Lung (tissue), 12 donors: ENCODE results near the gene SP4. TPM values are rescaled to one million over a fixed set of nuclear protein-coding genes. Genes with fewer than 3 reads are reported as not detected.
"Not testable (repeated sequence)": the region's sequence is repeated elsewhere in the genome, so short reads cannot be mapped to it uniquely, and the experiment has no call there.

Experiments
- ATAC-seq: fragments of 200-7000 bp; cut with Tn5 transposase; one replicate; pipeline ENCODE4 v1.9.1; 2020; ENCODE audit warnings: moderate number of reproducible peaks; ENCODE audit not compliant: insufficient read depth, low FRiP score
- DNase-seq, 3 donors: peaks; one replicate each; pipeline ENCODE4 v3.0.0-alpha.2; 2013 to 2017
- H3K27ac ChIP-seq, 2 donors: one replicate each; pipeline ENCODE4 v1.5.1; 2013; ENCODE audit warnings: mild to moderate bottlenecking in 2 of 2, moderate library complexity in 2 of 2, control low read depth in 1 of 2, inconsistent platforms in 1 of 2, low read depth in 1 of 2, low read length in 1 of 2
- H3K27me3 ChIP-seq, 3 donors: one replicate each; pipeline ENCODE4 v1.5.1; 2013; ENCODE audit warnings: low read length in 2 of 3; ENCODE audit not compliant: control insufficient read depth in 3 of 3, insufficient read depth in 3 of 3
- H3K36me3 ChIP-seq, 4 donors: one replicate each; pipeline ENCODE4 v1.5.1; 2013; ENCODE audit warnings: low read length in 4 of 4, mild to moderate bottlenecking in 1 of 4, moderate library complexity in 1 of 4; ENCODE audit not compliant: control insufficient read depth in 4 of 4, insufficient read depth in 4 of 4
- H3K4me1 ChIP-seq, 5 donors: one replicate each; pipeline ENCODE4 v1.5.1; 2013; ENCODE audit warnings: low read length in 5 of 5, mild to moderate bottlenecking in 2 of 5, moderate library complexity in 1 of 5; ENCODE audit not compliant: control insufficient read depth in 5 of 5, insufficient read depth in 5 of 5
- H3K4me3 ChIP-seq: one replicate; pipeline ENCODE4 v1.5.1; 2013; ENCODE audit warnings: mild to moderate bottlenecking, control low read depth, moderate library complexity
- H3K9ac ChIP-seq, 2 donors: one replicate each; pipeline ENCODE4 v1.5.1; 2013; ENCODE audit warnings: low read length in 2 of 2, control low read depth in 1 of 2; ENCODE audit not compliant: insufficient read depth in 1 of 2
- H3K9me3 ChIP-seq, 4 donors: one replicate each; pipeline ENCODE4 v1.5.1; 2013; ENCODE audit warnings: low read length in 3 of 4, mild to moderate bottlenecking in 1 of 4, moderate library complexity in 1 of 4; ENCODE audit not compliant: control insufficient read depth in 4 of 4, insufficient read depth in 3 of 4
- CTCF ChIP-seq: IDR thresholded peaks from 2 replicates; pipeline ENCODE4 v1.5.1; 2012; ENCODE audit warnings: mild to moderate bottlenecking; ENCODE audit errors: control extremely low read depth, extremely low read depth
- WGBS, 2 donors: extraction: QIAGEN DNeasy Blood & Tissue Kit; methylation state at CpG; one replicate each; pipeline ENCODE4 v1.1.7; 2013; 5-methylcytosine and 5-hydroxymethylcytosine counted together
- polyA plus RNA-seq, 2 donors: library from polyadenylated mRNA; stranded (reverse); fragments of 200-250 nt; gene quantifications; one replicate each; pipeline ENCODE4 v1.2.1, GENCODE V29; 2013
- total RNA-seq, 2 donors: library from RNA; depleted of rRNA in 1 of 2; stranded (reverse); fragments of >200 nt in 1 of 2; gene quantifications; one replicate each; pipeline ENCODE4 v1.2.1, GENCODE V29; 2014 to 2021
- donor health status: control.
- donor health status: control.
- donor health status: Bipolar disorder and iron deficiency.
- donor health status: healthy.
- donor health status: DM: yes; HTN: yes; CAD: no.

Gene SP4
- total and polyA plus RNA-seq, 4 donors = 1.5 to 16.6 (median 4.1) TPM

- H3K36me3 ChIP-seq = no peaks in the 10 kb centered on the region
- WGBS, 2 donors = 86 to 96% methylated on average over 1 of the region's 1 CpG
- ATAC-seq = no peak
- no peak overlapping the region for H3K9ac ChIP-seq
- no peak for TF ChIP-seq CTCF
- no peak overlapping the region for H3K27ac ChIP-seq
- no peaks in the 10 kb centered on the region for H3K4me1 ChIP-seq
- peaks cover 0 to 7% (median 2%) of the 10 kb centered on the region in 4 donors for H3K9me3 ChIP-seq
- no peak for DNase-seq
- no peak overlapping the region for H3K4me3 ChIP-seq
- peaks cover 0 to 2% (median 0%) of the 10 kb centered on the region in 3 donors for H3K27me3 ChIP-seq
These were observed 96.8 kb downstream of the SP4 start for GRCh38 chr7:21524680-21525079.

- Histone ChIP-seq H3K9me3 (peaks cover 0 to 7% (median 2%) of the 10 kb centered on the region in 4 donors), H3K27me3 (peaks cover 0 to 2% (median 2%) of the 10 kb centered on the region in 3 donors), H3K4me3 (no peak overlapping the region), H3K36me3 (no peaks in the 10 kb centered on the region), H3K4me1 (no peaks in the 10 kb centered on the region), H3K9ac (no peak overlapping the region), H3K27ac (no peak overlapping the region)
- no peak for TF ChIP-seq CTCF
- peak in 1 of 3 donors; percentile 9 for DNase-seq
- ATAC-seq = no peak
These were observed 98.1 kb downstream of the SP4 start for GRCh38 chr7:21526007-21526406.

- no peak overlapping the region for H3K27ac ChIP-seq
- no peak overlapping the region for H3K9ac ChIP-seq
- H3K36me3 ChIP-seq = no peaks in the 10 kb centered on the region
- H3K27me3 ChIP-seq = peaks cover 0 to 2% (median 2%) of the 10 kb centered on the region in 3 donors
- no peak for DNase-seq
- no peak for TF ChIP-seq CTCF
- H3K9me3 ChIP-seq = peaks cover 0 to 7% (median 2%) of the 10 kb centered on the region in 4 donors
- H3K4me3 ChIP-seq = no peak overlapping the region
- WGBS, 2 donors = 93 to 98% methylated on average over 3 of the region's 3 CpGs
- ATAC-seq = no peak
- H3K4me1 ChIP-seq = no peaks in the 10 kb centered on the region
These were observed 98.6 kb downstream of the SP4 start for GRCh38 chr7:21526448-21526847.

GRCh38 chr7:21532485-21532884, 104.6 kb downstream of the SP4 start:
- H3K9me3 ChIP-seq, H3K27me3 ChIP-seq, H3K27ac ChIP-seq, H3K9ac ChIP-seq, H3K4me1 ChIP-seq, H3K36me3 ChIP-seq, DNase-seq, H3K4me3 ChIP-seq, ATAC-seq: not testable (repeated sequence)
- 56 to 62% methylated on average over 1 of the region's 1 CpG for WGBS, 2 donors

GRCh38 chr7:21533646-21534045, 105.8 kb downstream of the SP4 start:
- H3K27me3 ChIP-seq, DNase-seq, H3K27ac ChIP-seq, ATAC-seq, H3K36me3 ChIP-seq, H3K9me3 ChIP-seq, H3K9ac ChIP-seq, H3K4me3 ChIP-seq, H3K4me1 ChIP-seq: not testable (repeated sequence)

- WGBS, 2 donors = 96 to 97% methylated on average over 27 of the region's 27 CpGs
- DNase-seq = not testable (repeated sequence)
These were observed 108.7 kb downstream of the SP4 start for GRCh38 chr7:21536445-21537118.

More at GRCh38 chr7:21536445-21537118, 108.7 kb downstream of the SP4 start:
- not testable (repeated sequence) for H3K9ac ChIP-seq, H3K27ac ChIP-seq, H3K4me1 ChIP-seq, H3K9me3 ChIP-seq, ATAC-seq, H3K36me3 ChIP-seq, H3K4me3 ChIP-seq
- H3K27me3 ChIP-seq = peaks cover 3 to 26% (median 24%) of the 10 kb centered on the region in 3 donors
